Fibroblast of skin of abdomen (primary cell): ENCODE results near the gene LASP1NB.
"Not testable (repeated sequence)": the region's sequence is repeated elsewhere in the genome, so short reads cannot be mapped to it uniquely, and the experiment has no call there.

Source experiments
- DNase-seq: peaks from one replicate; pipeline ENCODE4 v3.0.0-alpha.2; 2013

Gene LASP1NB

GRCh38 chr17:38918129-38918913 lies 7.1 kb upstream of the LASP1NB start:
- no peak for DNase-seq

- DNase-seq = no peak
Measured at GRCh38 chr17:38918916-38919315, 6.5 kb upstream of the LASP1NB start.

- no peak for DNase-seq
Measured at GRCh38 chr17:38919316-38920078, 5.9 kb upstream of the LASP1NB start.

- DNase-seq = no peak
Measured at GRCh38 chr17:38920374-38921291, 4.8 kb upstream of the LASP1NB start.

GRCh38 chr17:38921756-38922411 lies 3.5 kb upstream of the LASP1NB start:
- no peak for DNase-seq

- DNase-seq = peak; percentile 77
Measured at GRCh38 chr17:38922538-38923297, 2.7 kb upstream of the LASP1NB start.

- peak; percentile 54 for DNase-seq
Measured at GRCh38 chr17:38926293-38927070, 1.1 kb downstream of the LASP1NB start.

GRCh38 chr17:38930782-38931181 lies 5.4 kb downstream of the LASP1NB start:
- not testable (repeated sequence) for DNase-seq

GRCh38 chr17:38933962-38934361 lies 8.5 kb downstream of the LASP1NB start:
- not testable (repeated sequence) for DNase-seq

GRCh38 chr17:38939987-38940386 lies 14.6 kb downstream of the LASP1NB start:
- no peak for DNase-seq

- no peak for DNase-seq
Measured at GRCh38 chr17:38940404-38940803, 15.0 kb downstream of the LASP1NB start.

GRCh38 chr17:38942696-38943334 lies 17.4 kb downstream of the LASP1NB start:
- no peak for DNase-seq

- DNase-seq = no peak
Measured at GRCh38 chr17:38943607-38944006, 18.2 kb downstream of the LASP1NB start.

GRCh38 chr17:38947189-38947588 lies 21.8 kb downstream of the LASP1NB start:
- DNase-seq = no peak

- DNase-seq = not testable (repeated sequence)
Measured at GRCh38 chr17:38953800-38954199, 28.4 kb downstream of the LASP1NB start.

- peak; percentile 79 for DNase-seq
Measured at GRCh38 chr17:38958326-38958725, 32.9 kb downstream of the LASP1NB start.

- peak; percentile 85 for DNase-seq
Measured at GRCh38 chr17:38958756-38959155, 33.3 kb downstream of the LASP1NB start.

GRCh38 chr17:38959508-38959907 lies 34.1 kb downstream of the LASP1NB start:
- DNase-seq = no peak

GRCh38 chr17:38960402-38960801 lies 35.0 kb downstream of the LASP1NB start:
- no peak for DNase-seq

GRCh38 chr17:38961413-38961812 lies 36.0 kb downstream of the LASP1NB start:
- DNase-seq = no peak
